Stomach smooth muscle (tissue), 2 donors: ENCODE data around the gene SLC7A7.
"Not testable (repeated sequence)": the region's sequence is repeated elsewhere in the genome, so short reads cannot be mapped to it uniquely, and the experiment has no call there.

ENCODE experiments used
- H3K27ac ChIP-seq: one replicate; pipeline ENCODE4 v1.7.0; 2013; ENCODE audit warnings: mild to moderate bottlenecking, low read length, inconsistent platforms
- H3K27me3 ChIP-seq, 2 donors: one replicate each; pipeline ENCODE4 v1.7.0; 2013; ENCODE audit warnings: low read length in 2 of 2; ENCODE audit not compliant: insufficient read depth in 2 of 2, control insufficient read depth in 1 of 2
- H3K36me3 ChIP-seq, 2 donors: one replicate each; pipeline ENCODE4 v1.7.0; 2013; ENCODE audit warnings: low read length in 2 of 2; ENCODE audit not compliant: control insufficient read depth in 2 of 2, insufficient read depth in 2 of 2
- H3K4me1 ChIP-seq: one replicate; pipeline ENCODE4 v1.7.0; 2013; ENCODE audit warnings: low read length; ENCODE audit not compliant: control insufficient read depth, insufficient read depth
- H3K4me3 ChIP-seq, 2 donors: one replicate each; pipeline ENCODE4 v1.7.0; 2013; ENCODE audit warnings: low read length in 2 of 2
- H3K9ac ChIP-seq, 2 donors: one replicate each; pipeline ENCODE4 v1.7.0; 2013; ENCODE audit warnings: low read length in 2 of 2, mild to moderate bottlenecking in 1 of 2
- H3K9me3 ChIP-seq, 2 donors: one replicate each; pipeline ENCODE4 v1.7.0; 2013; ENCODE audit warnings: low read length in 2 of 2; ENCODE audit not compliant: control insufficient read depth in 2 of 2
- donor health status: healthy.
- donor health status: Pancreatic carcinoma.

SLC7A7 gene

DNA sequence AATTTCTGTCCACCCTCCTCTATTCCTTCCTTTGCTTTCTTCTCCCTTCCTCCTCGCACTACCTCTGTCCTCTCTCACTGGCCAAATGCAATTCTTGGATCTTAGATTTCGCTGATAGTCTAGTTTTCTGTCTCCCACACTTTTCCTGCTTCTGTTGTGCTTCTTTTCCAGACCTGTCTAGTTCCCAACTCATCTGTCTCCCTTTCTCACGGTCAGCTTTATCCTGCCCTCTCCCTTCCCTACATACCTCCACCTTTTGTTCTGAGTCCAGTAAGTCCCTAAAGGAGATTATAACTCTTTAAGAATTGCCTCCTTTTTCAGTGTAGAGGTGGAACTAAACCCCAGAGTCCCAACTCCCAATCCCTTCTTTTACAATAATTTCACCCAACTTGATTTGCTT lies 20.3 kb upstream of the SLC7A7 start:
- peaks cover 9 to 12% of the 10 kb centered on the region in 2 donors for H3K36me3 ChIP-seq
- H3K27me3 ChIP-seq: no peaks in the 10 kb centered on the region
- no peaks in the 10 kb centered on the region for H3K9me3 ChIP-seq
- peak overlapping the region in 1 of 2 donors; percentile 93 for H3K9ac ChIP-seq
- no peak overlapping the region for H3K4me3 ChIP-seq
- peak overlapping the region; percentile 95 for H3K27ac ChIP-seq
- peaks cover 39% of the 10 kb centered on the region for H3K4me1 ChIP-seq

- Histone ChIP-seq H3K27ac (no peak overlapping the region), H3K4me1 (peaks cover 5% of the 10 kb centered on the region), H3K36me3 (peaks cover 9 to 10% of the 10 kb centered on the region in 2 donors), H3K4me3 (peak overlapping the region; percentile 93 to 98), H3K27me3 (no peaks in the 10 kb centered on the region), H3K9me3 (no peaks in the 10 kb centered on the region), H3K9ac (peak overlapping the region in 1 of 2 donors; percentile 95)
Observed at GRCh38 chr14:22830443-22831010, 15.3 kb upstream of the SLC7A7 start.

DNA sequence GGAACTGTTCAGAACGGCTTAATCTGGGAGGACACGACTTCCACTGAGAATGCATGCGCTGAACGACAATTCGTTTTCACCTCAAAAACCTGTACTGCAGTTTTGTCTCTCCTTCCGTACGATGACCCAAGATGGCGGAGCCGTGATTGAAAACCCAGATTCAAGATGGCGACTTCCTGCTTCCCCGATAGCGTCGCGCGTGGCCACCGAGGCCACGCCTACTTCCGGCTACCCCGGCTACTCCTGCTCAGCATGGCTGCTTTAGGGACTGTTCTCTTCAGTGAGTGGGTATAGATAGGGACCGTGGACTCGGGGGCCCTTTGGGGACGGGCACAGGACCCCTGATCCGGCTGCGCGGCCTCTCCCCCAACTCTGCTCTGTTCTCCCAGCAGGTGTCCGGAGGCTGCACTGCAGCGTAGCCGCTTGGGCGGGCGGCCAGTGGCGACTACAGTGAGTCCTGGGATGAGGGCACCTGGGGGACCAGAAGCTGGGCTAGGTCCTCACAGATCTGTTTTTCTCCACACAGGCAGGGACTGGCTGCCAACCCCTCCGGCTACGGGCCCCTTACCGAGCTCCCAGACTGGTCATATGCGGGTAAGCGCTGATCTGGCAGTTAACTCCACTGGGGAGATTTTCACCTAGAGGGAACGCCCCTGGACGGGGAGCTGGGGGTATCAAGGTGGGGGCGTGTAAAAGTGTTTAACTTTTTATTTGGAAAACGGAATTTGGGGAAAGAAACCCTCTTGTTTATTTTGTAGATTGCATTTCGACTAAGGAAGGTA lies 14.6 kb upstream of the SLC7A7 start, which contains the start of gene MRPL52:
Gene MRPL52, plus strand, starts transcription at position 227 of the 782 bp plus-strand sequence. Its CDS starts 26 bp downstream, at position 253.
- Histone ChIP-seq H3K4me3 (peak within 1 kb of the TSS; percentile 93 to 98), H3K4me1 (peaks cover 6% of the 10 kb centered on the region), H3K27me3 (no peaks in the 10 kb centered on the region), H3K9me3 (no peaks in the 10 kb centered on the region), H3K27ac (peak within 1 kb of the TSS; percentile 58), H3K9ac (peak within 1 kb of the TSS; percentile 78 to 95), H3K36me3 (peaks cover 6 to 10% of the 10 kb centered on the region in 2 donors)

- Histone ChIP-seq H3K27ac (peak overlapping the region; percentile 58), H3K9ac (peak overlapping the region; percentile 68 to 95), H3K4me3 (peak overlapping the region; percentile 93 to 98)
- not testable (repeated sequence) for H3K4me1 ChIP-seq, H3K9me3 ChIP-seq, H3K27me3 ChIP-seq, H3K36me3 ChIP-seq
Observed at GRCh38 chr14:22829076-22829660, 13.9 kb upstream of the SLC7A7 start.

GRCh38 chr14:22824711-22825359 lies 9.6 kb upstream of the SLC7A7 start:
- H3K9ac ChIP-seq: peak overlapping the region in 1 of 2 donors; percentile 64
- H3K27me3 ChIP-seq: no peaks in the 10 kb centered on the region
- no peaks in the 10 kb centered on the region for H3K9me3 ChIP-seq
- peaks cover 23% of the 10 kb centered on the region for H3K4me1 ChIP-seq
- no peak overlapping the region for H3K27ac ChIP-seq
- H3K36me3 ChIP-seq: no peaks in the 10 kb centered on the region
- no peak overlapping the region for H3K4me3 ChIP-seq

- H3K4me1 ChIP-seq: peaks cover 33% of the 10 kb centered on the region
- peak overlapping the region; percentile 37 for H3K27ac ChIP-seq
- H3K9me3 ChIP-seq: no peaks in the 10 kb centered on the region
- peak overlapping the region in 1 of 2 donors; percentile 44 for H3K9ac ChIP-seq
- H3K27me3 ChIP-seq: no peaks in the 10 kb centered on the region
- H3K36me3 ChIP-seq: no peaks in the 10 kb centered on the region
- H3K4me3 ChIP-seq: peak overlapping the region; percentile 63
Observed at GRCh38 chr14:22822571-22823098, 7.4 kb upstream of the SLC7A7 start.

- H3K27ac ChIP-seq: peak overlapping the region; percentile 37
- peak overlapping the region in 1 of 2 donors; percentile 63 for H3K4me3 ChIP-seq
- H3K36me3 ChIP-seq: no peaks in the 10 kb centered on the region
- H3K9me3 ChIP-seq: no peaks in the 10 kb centered on the region
- H3K4me1 ChIP-seq: peaks cover 33% of the 10 kb centered on the region
- no peaks in the 10 kb centered on the region for H3K27me3 ChIP-seq
- H3K9ac ChIP-seq: peak overlapping the region in 1 of 2 donors; percentile 33
Observed at GRCh38 chr14:22822016-22822570, 6.9 kb upstream of the SLC7A7 start.

DNA sequence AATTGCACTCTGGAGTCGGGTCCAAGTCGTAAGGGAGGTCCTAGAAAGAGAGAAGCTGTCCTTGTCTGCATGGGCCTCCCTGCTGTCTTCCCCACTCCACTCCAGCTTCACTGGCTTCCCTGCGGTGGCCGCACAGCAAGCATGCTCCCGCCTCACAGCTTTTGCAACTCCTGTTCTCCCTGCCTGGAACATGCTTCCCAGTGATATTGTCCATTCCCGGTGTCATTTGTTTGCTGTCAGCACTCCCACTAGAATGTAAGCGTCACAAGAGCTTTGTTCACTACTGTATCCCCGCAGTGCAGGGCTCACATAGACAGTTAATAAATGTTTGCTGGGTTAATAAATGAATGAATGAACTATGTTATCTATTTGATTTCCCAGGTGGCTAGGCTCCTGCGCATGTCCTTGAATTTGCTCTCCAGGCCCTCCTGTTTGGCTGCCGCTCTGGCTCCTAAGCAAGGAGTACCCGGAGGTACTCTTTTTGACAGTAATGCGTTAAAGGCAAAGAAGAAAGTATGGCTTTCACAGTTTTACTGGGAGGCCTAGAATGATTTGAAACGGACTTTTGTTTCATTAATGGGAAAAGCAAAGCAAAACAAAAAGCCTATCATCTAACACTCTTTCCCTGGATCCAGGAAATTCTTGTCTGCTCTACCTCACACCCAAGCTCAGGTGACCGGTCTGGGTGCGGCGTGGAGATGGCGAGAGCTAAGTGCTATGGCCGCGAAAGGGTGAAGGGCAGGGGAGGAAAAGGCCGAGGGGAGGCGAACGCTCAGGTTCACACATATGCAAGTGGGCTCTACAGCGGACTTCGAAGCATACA lies 6.2 kb upstream of the SLC7A7 start:
- peaks cover 33% of the 10 kb centered on the region for H3K4me1 ChIP-seq
- H3K27ac ChIP-seq: no peak overlapping the region
- H3K9ac ChIP-seq: no peak overlapping the region
- no peak overlapping the region for H3K4me3 ChIP-seq
- no peaks in the 10 kb centered on the region for H3K36me3 ChIP-seq
- H3K27me3 ChIP-seq: no peaks in the 10 kb centered on the region
- no peaks in the 10 kb centered on the region for H3K9me3 ChIP-seq

- Histone ChIP-seq H3K27ac (no peak overlapping the region), H3K9ac (no peak overlapping the region), H3K4me1 (peaks cover 33% of the 10 kb centered on the region), H3K4me3 (no peak overlapping the region), H3K9me3 (no peaks in the 10 kb centered on the region), H3K27me3 (no peaks in the 10 kb centered on the region), H3K36me3 (no peaks in the 10 kb centered on the region)
Observed at GRCh38 chr14:22820731-22821130, 5.5 kb upstream of the SLC7A7 start.
